ENCODE results near the gene EDAR. TPM values are rescaled to one million over a fixed set of nuclear protein-coding genes. Genes with fewer than 3 reads are reported as not detected.

EDAR gene
- polyA plus RNA-seq, 1 of the 3 experiments (the other 2 are of a cell fraction): not detected

DNA sequence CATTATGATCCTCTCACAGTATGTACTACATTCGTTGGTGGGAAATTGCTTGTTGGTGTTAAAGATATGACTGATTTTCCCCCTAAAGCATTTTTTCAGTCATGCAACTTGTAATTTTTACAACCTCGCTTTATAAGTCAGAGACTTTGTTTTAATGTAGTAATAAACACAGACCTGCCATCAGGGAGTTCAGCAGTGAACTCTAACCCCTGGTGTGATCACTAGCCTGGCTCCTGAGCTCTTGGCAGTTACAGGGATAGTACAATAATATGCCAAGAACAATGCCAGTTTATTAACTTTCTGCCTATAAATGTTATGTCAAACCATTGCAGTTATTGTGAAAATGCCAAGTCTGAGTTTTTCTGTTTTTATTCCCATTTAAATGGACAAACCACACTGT lies 93.8 kb downstream of the EDAR start:
- Histone ChIP-seq H4K20me1 (ENCODE audit: insufficient read depth) (no peaks in the 10 kb centered on the region), H3K36me3 (replicated peaks in 1 of 2; ENCODE audit: control insufficient read depth in 1 of 2, insufficient read depth in 2 of 2, low read length in 1 of 2) (no peaks in the 10 kb centered on the region), H3K9me3 (peaks cover 7% of the 10 kb centered on the region), H3K9ac (no peak overlapping the region), H2AFZ (ENCODE audit: low read depth) (no peak overlapping the region), H3K4me1 (ENCODE audit: control insufficient read depth in 1 of 2, insufficient read depth in 2 of 2, low read depth in 1 of 2, low read length in 1 of 2) (no peaks in the 10 kb centered on the region), H3K4me3 (ENCODE audit: low read depth in 2 of 2, low read length in 1 of 2) (no peak overlapping the region), H3K4me2 (no peak overlapping the region), H3K9me2 (no peaks in the 10 kb centered on the region), H3K27ac (ENCODE audit: low read depth in 2 of 2, low read length in 1 of 2) (no peak overlapping the region), H3K79me2 (ENCODE audit: insufficient read depth) (no peaks in the 10 kb centered on the region), H3K27me3 (ENCODE audit: insufficient read depth) (no peaks in the 10 kb centered on the region), H3F3A (replicated peaks; ENCODE audit: insufficient read depth) (no peaks in the 10 kb centered on the region)
- CTCF ChIA-PET: no interaction called here
- POLR2A ChIA-PET: no interaction called here
- WGBS (ENCODE audit: low lambda C conversion rate): 70% methylated on average over 2 of the region's 2 CpGs
- TF ChIP-seq, protein P1, sequence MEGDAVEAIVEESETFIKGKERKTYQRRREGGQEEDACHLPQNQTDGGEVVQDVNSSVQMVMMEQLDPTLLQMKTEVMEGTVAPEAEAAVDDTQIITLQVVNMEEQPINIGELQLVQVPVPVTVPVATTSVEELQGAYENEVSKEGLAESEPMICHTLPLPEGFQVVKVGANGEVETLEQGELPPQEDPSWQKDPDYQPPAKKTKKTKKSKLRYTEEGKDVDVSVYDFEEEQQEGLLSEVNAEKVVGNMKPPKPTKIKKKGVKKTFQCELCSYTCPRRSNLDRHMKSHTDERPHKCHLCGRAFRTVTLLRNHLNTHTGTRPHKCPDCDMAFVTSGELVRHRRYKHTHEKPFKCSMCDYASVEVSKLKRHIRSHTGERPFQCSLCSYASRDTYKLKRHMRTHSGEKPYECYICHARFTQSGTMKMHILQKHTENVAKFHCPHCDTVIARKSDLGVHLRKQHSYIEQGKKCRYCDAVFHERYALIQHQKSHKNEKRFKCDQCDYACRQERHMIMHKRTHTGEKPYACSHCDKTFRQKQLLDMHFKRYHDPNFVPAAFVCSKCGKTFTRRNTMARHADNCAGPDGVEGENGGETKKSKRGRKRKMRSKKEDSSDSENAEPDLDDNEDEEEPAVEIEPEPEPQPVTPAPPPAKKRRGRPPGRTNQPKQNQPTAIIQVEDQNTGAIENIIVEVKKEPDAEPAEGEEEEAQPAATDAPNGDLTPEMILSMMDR (IDR thresholded peaks at IDR 0.05): no peak
- TF ChIP-seq MEF2A (IDR thresholded peaks at IDR 0.05; ENCODE audit: borderline replicate concordance, low read depth) (no peak), POLR2AphosphoS5 (IDR thresholded peaks at IDR 0.05; ENCODE audit: low read depth, low read length) (no peak), MXI1 (IDR thresholded peaks at IDR 0.05; ENCODE audit: low read depth, low read length) (no peak)
- no peak for DNase-seq

DNA sequence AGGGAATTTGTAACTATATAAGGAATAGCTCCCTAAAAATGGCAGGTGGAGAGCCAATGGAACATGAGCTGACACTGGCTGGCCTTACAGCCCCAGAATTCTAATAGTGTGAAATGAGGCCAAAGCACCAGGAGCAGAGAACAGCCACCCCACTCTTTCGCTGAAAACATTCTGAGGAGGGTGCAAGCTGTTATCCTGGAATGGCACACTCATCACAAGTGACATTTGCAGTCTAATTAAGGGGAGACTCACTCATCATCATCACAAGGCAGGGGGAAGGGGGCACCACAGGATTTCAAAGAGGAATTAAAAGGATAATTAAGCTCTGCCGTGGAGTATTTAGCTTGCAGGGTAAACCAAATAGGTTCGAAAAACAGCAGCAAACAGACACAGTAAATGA lies 94.3 kb downstream of the EDAR start:
- no peak overlapping the region for H3K4me3 ChIP-seq (ENCODE audit: low read depth in 2 of 2, low read length in 1 of 2)
- TF ChIP-seq, protein P2, sequence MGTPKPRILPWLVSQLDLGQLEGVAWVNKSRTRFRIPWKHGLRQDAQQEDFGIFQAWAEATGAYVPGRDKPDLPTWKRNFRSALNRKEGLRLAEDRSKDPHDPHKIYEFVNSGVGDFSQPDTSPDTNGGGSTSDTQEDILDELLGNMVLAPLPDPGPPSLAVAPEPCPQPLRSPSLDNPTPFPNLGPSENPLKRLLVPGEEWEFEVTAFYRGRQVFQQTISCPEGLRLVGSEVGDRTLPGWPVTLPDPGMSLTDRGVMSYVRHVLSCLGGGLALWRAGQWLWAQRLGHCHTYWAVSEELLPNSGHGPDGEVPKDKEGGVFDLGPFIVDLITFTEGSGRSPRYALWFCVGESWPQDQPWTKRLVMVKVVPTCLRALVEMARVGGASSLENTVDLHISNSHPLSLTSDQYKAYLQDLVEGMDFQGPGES (IDR thresholded peaks at IDR 0.05; ENCODE audit: low read depth, low read length): no peak
- TF ChIP-seq, protein P3, sequence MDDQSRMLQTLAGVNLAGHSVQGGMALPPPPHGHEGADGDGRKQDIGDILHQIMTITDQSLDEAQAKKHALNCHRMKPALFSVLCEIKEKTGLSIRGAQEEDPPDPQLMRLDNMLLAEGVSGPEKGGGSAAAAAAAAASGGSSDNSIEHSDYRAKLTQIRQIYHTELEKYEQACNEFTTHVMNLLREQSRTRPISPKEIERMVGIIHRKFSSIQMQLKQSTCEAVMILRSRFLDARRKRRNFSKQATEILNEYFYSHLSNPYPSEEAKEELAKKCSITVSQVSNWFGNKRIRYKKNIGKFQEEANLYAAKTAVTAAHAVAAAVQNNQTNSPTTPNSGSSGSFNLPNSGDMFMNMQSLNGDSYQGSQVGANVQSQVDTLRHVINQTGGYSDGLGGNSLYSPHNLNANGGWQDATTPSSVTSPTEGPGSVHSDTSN (IDR thresholded peaks at IDR 0.05): no peak
- no peak for TF ChIP-seq TEAD4 (IDR thresholded peaks at IDR 0.05; ENCODE audit: borderline replicate concordance, insufficient read depth)
- TF ChIP-seq ELF1 (IDR thresholded peaks at IDR 0.05): no peak
- no peak for TF ChIP-seq GABPA (IDR thresholded peaks at IDR 0.05; ENCODE audit: low read depth)
- TF ChIP-seq TAF1 (IDR thresholded peaks at IDR 0.05; ENCODE audit: borderline replicate concordance, low read depth, low read length): no peak
- H3F3A ChIP-seq (replicated peaks; ENCODE audit: insufficient read depth): no peaks in the 10 kb centered on the region
- H2AFZ ChIP-seq (ENCODE audit: low read depth): no peak overlapping the region
- 73% methylated on average over 3 of the region's 3 CpGs for WGBS (ENCODE audit: low lambda C conversion rate)
- no peak overlapping the region for H3K9ac ChIP-seq
- H4K20me1 ChIP-seq (ENCODE audit: insufficient read depth): no peaks in the 10 kb centered on the region
- H3K27ac ChIP-seq (ENCODE audit: low read depth in 2 of 2, low read length in 1 of 2): no peak overlapping the region
- ChIA-PET CTCF (interaction anchor here (1.0 kb wide), 1 partner anchor 10 kb away, joined by 4 read pairs; no protein-coding TSS in a partner anchor), POLR2A (no interaction called here)
- no peaks in the 10 kb centered on the region for H3K27me3 ChIP-seq (ENCODE audit: insufficient read depth)
- no peaks in the 10 kb centered on the region for H3K9me2 ChIP-seq
- no peaks in the 10 kb centered on the region for H3K36me3 ChIP-seq (replicated peaks in 1 of 2; ENCODE audit: control insufficient read depth in 1 of 2, insufficient read depth in 2 of 2, low read length in 1 of 2)
- H3K9me3 ChIP-seq: peaks cover 7% of the 10 kb centered on the region
- H3K4me1 ChIP-seq (ENCODE audit: control insufficient read depth in 1 of 2, insufficient read depth in 2 of 2, low read depth in 1 of 2, low read length in 1 of 2): no peaks in the 10 kb centered on the region
- H3K79me2 ChIP-seq (ENCODE audit: insufficient read depth): no peaks in the 10 kb centered on the region
- H3K4me2 ChIP-seq: no peak overlapping the region
- DNase-seq: no peak
